NCI-H2081 treated with DMSO at 0.1 percent for 48 hours (cell line): ENCODE results near the gene PPFIA2.
A peak's percentile ranks its signal among the peaks of the same experiment; 100 is the strongest.

ENCODE experiments used
- DNase-seq: peaks from one replicate; lab custom pipeline; 2025; lab: John Stamatoyannopoulos, UW

PPFIA2 gene

DNA sequence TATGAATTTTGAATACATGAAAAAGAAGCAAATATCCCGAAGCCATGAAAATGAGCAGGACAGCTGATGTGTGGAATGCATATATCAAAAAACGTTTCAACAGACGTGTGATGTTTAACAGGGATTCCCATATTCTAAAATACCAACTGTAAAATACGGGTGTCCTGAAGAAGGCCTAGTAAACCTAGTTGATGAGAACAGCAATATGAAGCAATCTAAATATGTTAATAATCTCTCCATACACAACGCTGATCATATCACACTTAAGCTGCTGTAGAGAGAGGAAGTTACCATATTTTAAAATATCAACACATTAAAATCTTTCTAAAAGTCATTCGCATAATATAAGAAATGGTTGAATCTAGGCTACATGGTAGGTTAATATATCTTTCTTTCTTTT lies 317.5 kb downstream of the PPFIA2 start:
- no peak for DNase-seq

DNA sequence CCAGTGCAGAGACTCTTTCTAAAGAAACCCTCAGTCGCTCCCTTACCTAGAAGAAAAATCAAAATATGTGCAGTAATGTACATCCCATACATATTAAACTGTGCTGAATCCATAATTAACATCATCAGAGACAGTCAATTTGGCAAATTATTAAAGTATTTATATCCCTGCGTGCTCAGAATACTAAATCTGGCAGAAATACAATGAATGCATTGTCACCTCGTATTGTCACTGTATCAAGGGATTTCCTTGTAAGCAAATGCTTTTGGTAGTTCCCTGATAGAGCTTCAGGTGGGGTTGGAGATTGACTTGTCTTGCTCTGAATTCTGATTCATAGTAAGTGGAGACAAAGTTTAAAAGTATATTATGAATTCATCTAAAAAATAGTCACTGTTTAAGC lies 319.1 kb downstream of the PPFIA2 start:
- DNase-seq: no peak

DNA sequence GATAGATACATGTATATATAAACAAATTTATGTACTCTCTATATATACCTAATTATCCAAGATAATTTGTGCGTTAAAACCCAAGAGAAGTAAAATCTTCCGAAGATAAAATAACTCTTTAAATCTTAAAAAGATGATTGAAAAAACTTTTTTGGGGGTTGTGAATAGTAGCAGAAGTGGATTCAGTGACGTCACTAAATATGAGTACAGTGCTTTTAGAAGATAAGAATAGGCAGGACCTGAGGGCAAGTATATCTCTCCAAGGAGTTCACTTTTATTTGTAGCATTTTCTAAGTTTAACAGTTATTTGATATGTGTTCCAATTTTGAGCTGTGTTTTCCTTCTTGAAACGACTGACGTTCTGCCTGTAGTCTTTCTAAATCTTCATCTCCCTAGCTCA lies 319.8 kb downstream of the PPFIA2 start:
- no peak for DNase-seq

DNA sequence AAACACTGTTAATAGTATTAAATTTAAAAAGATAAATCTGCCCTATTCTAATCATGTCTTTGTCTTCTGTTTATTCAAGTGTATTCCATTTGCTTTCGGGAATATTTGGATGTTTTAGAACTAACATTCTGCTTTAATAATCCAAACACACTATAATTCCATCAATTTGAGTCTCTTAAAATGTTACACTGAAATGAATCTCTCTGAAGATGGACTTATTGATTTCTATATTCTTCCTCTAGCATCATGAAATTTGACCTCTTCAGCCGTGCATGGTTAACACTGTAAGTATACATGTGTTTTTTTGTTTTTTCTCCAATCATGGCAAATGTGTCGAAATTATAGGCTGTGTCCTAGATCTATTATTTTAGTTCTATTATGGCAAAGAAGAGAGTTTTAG lies 342.1 kb downstream of the PPFIA2 start:
- DNase-seq: peak; percentile 47

DNA sequence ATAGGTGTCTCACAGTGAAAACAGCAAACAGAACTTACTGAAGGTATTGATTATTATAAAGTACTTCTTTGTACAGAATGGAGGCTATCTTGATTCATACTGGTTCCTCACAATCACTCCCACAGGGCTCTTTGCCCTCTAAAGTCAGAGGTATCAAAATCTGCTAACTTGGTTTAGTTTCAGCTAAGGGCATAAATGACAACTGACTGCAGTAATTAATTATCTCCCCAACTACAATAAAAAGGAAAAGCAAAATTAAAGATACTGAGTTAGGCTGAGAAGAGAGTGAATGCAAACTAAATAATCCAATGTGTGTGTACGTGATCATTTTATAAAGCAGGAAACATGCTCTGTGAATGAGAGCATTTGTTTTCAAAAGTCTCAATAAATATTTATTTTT lies 342.6 kb downstream of the PPFIA2 start:
- DNase-seq: no peak

DNA sequence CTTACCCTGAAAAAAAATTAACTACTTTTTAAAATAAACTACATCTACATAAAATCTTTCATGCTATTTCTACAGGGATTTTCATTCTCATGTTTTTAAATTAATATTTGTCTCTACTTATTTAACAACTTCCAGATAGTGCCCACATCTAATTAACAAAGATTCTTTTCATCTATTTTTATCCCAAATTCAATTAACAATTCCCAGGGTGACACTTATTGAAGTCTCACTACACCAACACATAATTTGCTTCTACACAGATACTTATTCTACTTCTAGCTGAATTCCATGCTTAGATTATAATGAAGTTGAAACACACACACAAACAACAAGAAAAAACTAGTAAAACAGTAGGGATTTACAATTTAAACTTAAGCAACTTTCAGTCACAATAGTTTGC lies 344.7 kb downstream of the PPFIA2 start:
- DNase-seq: no peak

DNA sequence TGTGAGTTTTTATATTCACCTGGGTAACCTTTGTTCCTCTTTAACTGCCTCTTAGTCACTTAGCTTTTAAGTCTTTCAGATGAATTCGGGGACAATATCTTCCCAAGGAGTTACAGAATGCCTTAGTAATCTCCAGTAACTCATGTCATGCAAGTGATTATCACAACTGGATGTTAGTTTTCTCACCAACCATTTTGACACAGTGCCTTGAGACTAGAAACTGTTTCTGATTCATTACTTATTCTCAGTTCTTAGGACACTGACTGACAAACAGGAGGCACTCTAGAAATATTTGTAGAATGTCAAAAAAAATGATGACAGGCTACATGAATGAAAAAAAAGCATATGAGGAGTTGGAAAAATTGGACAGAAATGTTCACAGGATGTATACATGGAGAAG lies 346.2 kb downstream of the PPFIA2 start:
- no peak for DNase-seq

DNA sequence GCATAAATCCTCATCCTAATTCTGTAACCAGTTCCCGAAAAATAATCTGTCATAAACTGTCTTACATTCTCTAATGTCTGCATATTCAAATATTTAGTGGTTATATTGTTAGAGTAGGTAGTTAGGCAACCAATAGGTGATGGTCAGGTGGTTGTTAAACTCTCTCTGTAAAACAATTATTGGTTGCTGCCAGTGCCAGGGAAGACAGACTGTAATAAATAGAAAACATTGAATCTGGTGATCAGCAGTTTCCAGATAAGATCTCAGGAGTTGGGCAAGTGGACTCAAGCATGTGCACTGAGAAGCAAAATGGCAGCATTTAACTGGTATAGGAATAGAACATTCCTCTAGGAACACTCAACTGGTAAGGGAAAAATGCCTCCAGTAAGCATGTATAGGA lies 355.8 kb downstream of the PPFIA2 start:
- DNase-seq: no peak

DNA sequence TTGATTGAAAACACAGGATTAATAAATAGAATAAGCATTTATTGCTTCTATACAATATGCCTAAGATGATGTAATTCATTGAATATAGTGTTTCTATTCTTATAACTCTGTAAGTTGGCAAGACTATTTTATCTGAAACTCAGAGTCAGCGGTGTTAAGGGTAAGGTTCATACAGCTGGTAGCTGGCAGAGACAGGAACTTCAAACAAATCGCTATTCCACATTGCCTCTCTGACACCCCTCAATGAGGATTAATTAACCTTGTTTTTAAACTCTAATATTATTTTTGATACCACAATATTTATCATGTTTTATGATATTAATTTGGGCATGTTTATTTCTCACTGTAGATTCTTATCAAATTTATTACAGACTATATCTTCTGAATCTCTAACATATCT lies 357.9 kb downstream of the PPFIA2 start:
- no peak for DNase-seq

DNA sequence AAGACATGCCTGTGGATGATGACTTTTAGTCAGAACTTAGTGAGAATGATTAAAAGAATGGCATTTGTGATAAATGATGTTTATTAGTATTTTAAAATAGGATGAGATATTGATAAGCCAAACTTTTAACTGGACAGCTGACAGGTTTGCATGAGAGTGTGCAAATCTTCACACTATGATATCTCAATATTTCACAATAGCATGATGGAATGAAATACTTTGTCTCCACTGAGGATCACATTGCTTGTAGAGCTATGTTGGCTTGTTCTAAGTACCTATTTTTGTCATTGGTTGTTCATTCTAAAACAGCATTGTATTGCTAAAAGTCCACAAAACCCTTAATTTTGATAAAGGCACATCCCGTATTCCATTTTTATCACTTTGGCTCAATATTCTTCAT lies 359.1 kb downstream of the PPFIA2 start:
- DNase-seq: no peak

DNA sequence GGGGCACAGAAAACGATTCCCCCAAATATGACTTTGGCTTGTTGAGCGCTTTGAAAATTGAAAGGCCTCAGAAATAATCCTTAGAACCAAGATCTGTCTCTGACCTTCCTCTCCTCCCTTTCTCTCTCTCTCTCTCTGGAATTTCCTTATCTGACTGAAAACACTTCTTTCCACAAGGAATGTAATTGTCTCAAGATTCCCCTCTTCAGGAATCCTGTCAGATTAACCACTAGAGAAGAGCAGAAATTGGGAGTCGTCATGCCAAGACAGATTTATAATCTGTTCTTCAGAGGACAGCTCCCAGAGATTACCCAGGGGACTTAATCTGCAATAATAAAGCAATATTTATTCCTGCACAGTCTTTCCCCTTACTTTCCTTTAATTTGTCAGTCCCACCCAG lies 363.7 kb downstream of the PPFIA2 start:
- no peak for DNase-seq

DNA sequence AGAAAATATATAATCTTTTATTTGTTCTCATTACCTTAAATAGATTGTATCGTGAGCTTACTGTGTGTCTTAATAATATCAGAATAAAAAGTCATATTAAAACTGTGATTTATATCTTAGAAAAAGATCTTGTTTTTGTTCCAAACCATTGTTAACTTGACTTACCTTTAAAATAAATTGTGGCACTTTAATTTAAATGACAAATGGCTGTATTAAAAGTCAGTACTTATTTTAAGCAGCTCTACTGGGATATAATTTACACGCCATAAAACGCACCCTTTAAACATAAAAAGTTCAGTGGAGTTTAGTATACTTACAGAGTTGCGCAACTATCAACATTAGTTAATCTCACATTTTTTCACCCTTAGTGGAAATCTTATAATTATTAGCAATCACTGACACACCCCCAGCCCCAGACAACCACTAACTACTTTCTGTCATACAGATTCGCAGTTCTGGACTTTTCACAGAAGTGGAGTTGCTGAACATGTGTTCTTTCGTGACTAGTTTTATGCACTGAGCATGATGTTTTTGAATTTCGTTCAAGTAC lies 369.5 kb downstream of the PPFIA2 start:
- DNase-seq: no peak

DNA sequence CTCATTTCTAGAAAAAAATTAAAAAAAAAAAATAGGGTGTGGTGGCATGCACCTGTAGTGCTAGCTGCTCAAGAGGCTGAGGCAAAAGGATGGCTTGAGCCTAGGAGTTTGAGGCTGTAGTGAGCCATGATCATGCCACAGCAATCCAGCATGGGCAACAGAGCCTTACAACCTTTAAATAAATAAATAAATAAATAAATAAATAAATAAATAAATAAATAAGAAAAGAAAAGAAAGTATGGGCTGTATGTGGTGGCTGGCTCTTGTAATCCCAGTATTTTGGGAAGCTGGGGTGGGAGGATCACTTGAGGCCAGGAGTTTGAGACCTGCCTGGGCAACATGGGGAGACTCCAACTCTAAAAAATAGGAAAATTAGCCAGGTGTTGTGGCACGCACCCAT lies 373.0 kb downstream of the PPFIA2 start:
- no peak for DNase-seq

DNA sequence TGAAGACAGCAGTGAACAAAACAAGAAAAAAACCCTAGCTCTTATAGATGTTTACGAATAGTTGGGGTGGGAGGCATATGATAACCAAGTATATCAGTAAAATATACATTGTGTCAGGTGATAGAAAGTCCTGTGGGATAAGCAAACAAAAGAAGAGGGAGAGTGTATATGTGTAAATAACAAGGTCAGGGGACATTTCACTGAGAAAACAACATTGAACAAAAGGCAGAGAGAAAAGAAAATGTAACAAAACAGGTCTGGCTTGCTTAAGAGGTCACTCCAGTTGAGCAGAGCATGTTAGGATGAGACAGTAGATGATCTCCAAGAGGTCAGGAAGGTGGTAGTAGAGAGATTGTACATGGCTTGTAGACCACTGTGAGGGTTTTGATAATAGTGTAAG lies 377.2 kb downstream of the PPFIA2 start:
- DNase-seq: no peak

DNA sequence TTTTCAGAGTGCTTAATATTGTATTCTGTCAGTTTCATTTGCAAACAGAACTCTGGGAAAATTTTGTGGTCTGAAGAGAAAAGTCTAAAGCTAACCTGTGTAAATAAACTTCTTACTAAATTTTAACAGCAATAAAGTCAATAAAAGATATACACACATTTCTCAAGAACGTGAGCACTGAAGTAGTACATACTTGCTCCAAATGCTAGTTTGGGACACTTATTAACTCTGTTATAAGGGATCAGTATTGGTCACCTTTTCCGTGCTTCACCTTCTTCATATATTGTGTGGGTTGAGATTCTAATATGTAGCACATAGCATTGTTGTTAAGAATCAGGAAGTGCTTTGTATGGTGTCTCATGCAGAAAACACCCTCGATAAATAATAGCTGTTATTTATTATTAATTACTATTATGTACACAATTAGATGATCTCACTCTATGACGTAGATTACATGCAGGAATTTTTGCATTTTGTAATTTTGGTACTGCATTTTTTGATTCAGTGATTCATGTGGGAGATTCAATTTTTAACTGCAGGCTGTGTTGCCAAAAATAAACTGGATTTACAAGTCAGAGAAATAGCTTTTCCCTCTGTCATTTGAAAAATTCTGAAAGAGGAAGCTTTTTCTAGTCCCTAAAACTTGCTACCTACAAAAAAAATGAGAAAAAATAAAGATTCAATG lies 380.4 kb downstream of the PPFIA2 start:
- no peak for DNase-seq

DNA sequence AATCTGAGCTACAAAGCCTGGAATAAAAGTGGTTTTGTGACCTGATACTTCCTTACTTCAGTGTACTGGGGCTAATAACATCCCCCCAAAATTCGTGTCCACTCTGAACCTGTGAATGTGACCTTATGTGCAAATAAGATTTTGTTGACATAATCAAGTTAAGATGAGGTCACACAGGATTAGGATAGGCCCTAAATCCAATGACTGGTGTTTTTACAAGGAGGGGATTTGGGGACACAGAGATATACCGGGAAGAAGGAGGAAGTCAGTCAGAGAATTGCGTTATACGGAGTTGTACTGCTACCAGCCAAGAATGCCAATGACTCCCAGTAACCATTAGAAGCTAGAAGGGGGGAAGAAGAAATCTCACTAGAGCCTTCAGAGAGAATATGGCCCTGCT lies 381.4 kb downstream of the PPFIA2 start:
- DNase-seq: no peak

DNA sequence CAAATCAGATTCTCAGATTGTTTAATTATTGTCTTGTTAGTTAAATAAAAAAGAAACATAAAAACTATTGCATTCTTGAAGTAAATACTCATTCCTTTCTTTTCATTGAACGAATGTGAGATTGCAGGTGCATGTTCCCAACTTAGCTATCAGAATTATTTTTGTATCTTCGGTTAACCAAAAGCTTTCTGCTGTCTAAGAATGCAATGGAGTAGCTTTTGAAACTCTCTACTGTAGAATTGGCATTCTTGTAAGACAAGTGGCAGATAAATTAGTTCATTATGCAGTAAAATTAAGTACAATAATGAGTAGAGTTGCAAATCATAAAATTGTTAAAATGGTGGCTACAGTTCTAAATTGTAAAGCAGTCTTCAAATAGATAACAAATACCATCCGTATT lies 383.2 kb downstream of the PPFIA2 start:
- DNase-seq: no peak

DNA sequence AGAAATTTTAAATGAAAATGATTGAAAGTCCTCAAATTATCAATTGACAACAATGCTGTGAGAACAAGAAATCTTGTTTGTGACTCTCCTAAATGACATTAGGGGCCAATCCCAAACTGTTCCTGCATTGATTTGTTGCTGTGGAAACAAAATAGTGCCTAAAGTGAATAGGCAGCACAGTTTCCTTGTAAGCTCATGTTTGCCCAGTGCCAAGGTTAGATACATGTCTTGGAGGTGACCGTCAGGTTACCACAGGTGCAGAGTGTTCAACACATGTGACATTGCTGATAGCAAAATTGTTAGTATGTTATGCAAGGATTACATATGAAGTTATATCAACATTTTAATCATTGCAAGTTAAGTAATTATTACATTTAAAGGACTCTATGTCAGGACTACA lies 388.7 kb downstream of the PPFIA2 start:
- DNase-seq: no peak

DNA sequence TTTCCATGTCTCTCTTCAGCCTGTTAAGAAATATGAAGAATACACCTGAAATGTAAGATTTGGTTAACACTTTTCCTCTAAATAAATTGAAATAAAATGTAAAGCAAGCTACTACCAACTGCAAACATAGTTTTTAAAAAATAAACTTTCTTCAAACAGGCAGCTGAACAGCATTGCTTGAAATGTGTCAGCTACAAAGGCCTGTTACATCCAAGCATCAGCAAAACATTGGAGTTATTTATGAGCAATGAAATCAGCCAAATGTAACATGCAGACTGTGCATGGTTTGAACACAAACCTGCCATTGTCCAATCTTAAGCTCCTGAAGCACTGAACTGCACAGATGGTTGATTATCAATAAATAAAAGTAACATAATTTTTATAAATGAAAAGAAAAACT lies 390.0 kb downstream of the PPFIA2 start:
- DNase-seq: no peak

DNA sequence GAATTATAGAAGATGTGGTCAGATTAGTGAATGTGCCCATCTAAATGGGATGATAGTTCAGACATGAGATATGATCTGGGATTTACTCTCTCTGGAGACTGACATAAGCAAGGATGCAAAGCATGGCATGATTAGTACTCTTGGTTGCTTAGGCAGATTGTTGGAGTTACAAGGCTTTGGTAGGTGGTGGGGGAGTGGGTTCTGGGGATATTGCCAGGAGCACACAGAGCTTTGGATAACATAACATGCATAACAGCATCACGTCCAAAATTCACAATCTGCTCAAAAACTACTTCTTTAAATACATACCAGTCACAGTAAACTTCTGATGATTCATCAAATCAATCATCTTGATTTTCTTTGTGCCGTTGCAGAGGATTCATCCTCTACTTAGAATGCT lies 393.9 kb downstream of the PPFIA2 start:
- DNase-seq: no peak

DNA sequence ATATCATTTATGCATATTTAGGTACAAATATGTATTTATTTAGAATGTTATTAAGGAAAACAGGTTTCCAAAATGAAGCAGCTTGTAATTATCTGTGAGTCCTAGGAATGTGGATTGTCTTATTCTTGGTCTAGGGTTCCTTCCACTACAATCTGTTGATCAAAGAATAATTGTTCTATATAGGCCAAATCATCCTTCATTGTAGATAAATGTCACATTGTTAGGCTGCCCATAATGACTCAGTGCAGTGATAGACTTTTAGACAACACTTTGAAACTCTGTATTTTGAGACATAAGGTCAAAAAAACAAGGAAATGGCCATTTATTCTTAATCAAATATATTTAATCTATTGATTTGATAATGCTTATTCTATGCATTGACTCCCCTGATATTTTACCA lies 398.2 kb downstream of the PPFIA2 start:
- no peak for DNase-seq

DNA sequence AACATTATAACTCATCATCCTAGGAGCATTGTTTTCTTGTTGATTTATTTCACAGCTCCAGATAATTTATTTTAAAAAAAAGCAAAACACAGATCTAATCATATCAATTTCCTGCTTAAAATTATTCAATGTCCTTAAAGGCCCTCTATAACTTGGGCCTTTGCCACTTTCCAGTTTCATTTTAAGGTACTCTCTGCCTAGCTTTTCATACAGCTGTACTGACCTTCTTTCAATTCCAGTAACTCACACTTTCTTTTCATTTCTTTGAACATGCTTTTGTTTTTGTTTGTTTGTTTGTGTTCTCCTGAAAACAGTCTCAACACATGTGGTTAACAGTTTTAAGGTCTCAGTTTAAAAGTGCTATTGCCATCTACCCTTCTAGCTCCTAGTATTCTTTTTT lies 399.4 kb downstream of the PPFIA2 start:
- DNase-seq: no peak

DNA sequence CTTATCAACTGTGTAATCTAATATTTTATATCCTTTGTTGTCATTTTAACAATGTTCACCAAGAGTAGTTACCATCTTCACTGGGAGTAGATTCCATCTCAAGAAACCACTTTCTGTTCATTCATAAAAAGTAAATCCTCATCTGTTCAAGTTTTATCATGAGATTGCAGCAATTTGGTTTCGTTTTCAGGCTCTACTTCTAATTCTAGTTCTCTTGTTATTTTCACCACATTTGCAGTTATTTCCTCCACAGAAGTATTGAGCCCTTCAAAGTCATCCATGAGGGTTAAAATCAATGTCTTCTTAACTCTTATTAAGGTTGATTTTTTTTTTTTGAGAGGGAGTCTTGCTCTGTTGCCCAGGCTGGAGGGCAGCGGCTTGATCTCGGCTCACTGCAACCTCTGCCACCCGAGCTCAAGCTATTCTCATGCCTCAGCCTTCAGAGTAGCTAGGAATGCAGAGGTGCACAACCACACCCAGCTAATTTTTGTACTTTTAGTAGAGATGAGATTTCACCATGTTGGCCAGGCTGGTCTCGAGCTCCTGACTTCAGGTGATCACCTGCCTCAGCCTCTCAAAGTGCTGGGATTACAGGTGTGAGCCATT lies 404.7 kb downstream of the PPFIA2 start:
- DNase-seq: no peak

DNA sequence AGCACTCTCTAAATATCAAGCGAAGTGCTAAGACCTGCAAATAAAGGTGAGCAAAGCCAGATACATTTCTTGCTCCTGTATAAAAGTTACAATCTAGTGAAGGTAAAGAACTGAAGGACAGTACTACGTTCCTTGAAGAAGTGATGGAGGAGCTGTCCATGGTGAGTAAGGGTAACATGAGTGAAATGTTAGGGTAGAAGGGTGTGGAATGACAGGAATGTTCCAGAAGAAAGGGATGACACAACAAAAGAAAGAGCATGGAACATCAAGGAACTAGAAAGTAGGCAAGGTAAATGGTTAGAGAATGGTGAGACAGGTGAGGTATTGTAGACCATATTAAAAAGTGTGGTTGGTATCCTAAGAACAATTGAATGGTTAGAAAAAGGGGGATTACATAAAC lies 408.8 kb downstream of the PPFIA2 start:
- DNase-seq: no peak
